ENCODE measurements around the gene FLYWCH2.

The FLYWCH2 gene

GRCh38 chr16:2835638-2836493, 47.1 kb upstream of the FLYWCH2 start:
- Histone ChIP-seq H4K91ac (ENCODE audit: low read depth, low read length, poor library complexity) (no peak overlapping the region), H3K9me3 (replicated peaks in 1 of 2; ENCODE audit: control insufficient read depth in 2 of 2, insufficient read depth in 1 of 2, low read depth in 1 of 2, low read length in 2 of 2) (peaks cover 0 to 5% of the 10 kb centered on the region in 2 donors), H3K4ac (ENCODE audit: low read length) (no peak overlapping the region), H3K4me3 (ENCODE audit: low read length in 2 of 2) (no peak overlapping the region), H3K23ac (ENCODE audit: low read depth, low read length, poor library complexity) (no peak overlapping the region), H2BK12ac (ENCODE audit: low read length) (peak overlapping the region; percentile 58), H3K36me3 (replicated peaks in 1 of 2; ENCODE audit: control insufficient read depth in 2 of 2, insufficient read depth in 2 of 2, low read length in 2 of 2) (no peaks in the 10 kb centered on the region), H3K27ac (replicated peaks; ENCODE audit: low read length) (no peak overlapping the region), H3K79me1 (ENCODE audit: low read depth, low read length) (peaks cover 1% of the 10 kb centered on the region), H2BK15ac (ENCODE audit: low read length) (no peak overlapping the region), H3K4me1 (ENCODE audit: control insufficient read depth in 2 of 2, insufficient read depth in 1 of 2, low read depth in 1 of 2, low read length in 2 of 2) (peaks cover 4 to 7% of the 10 kb centered on the region in 2 donors), H2AFZ (ENCODE audit: low read length) (peak overlapping the region; percentile 42), H3K9ac (ENCODE audit: low read depth, low read length, poor library complexity) (peak overlapping the region; percentile 34), H2AK5ac (ENCODE audit: low read depth, low read length) (no peak overlapping the region), H4K8ac (ENCODE audit: low read depth, low read length) (no peak overlapping the region), H3K4me2 (ENCODE audit: insufficient read depth, low read length, poor library complexity, severe bottlenecking) (no peak overlapping the region), H3K18ac (ENCODE audit: low read length) (peak overlapping the region; percentile 60), H3K27me3 (ENCODE audit: control insufficient read depth in 3 of 3, insufficient read depth in 3 of 3, low read depth in 1 of 3, low read length in 3 of 3) (peaks cover 0 to 13% (median 9%) of the 10 kb centered on the region in 3 experiments), H2BK5ac (ENCODE audit: low read length) (peak overlapping the region; percentile 39), H2BK120ac (ENCODE audit: low read depth, low read length) (no peak overlapping the region), H3K14ac (ENCODE audit: low read length) (peak overlapping the region; percentile 97)
- no CpG with 5 or more reads among the region's 22 CpGs for WGBS, 2 donors (ENCODE audit: extremely low coverage in 2 of 2, insufficient read length in 2 of 2, insufficient replicate concordance in 1 of 2)
- DNase-seq (ENCODE audit: low spot score) = no peak

- no peak overlapping the region for H2BK120ac ChIP-seq (ENCODE audit: low read depth, low read length)
- H3K4me1 ChIP-seq (ENCODE audit: control insufficient read depth in 2 of 2, insufficient read depth in 1 of 2, low read depth in 1 of 2, low read length in 2 of 2) = peaks cover 4 to 7% of the 10 kb centered on the region in 2 donors
- no peak overlapping the region for H4K8ac ChIP-seq (ENCODE audit: low read depth, low read length)
- DNase-seq (ENCODE audit: low spot score) = no peak
- H3K79me1 ChIP-seq (ENCODE audit: low read depth, low read length) = peaks cover 1% of the 10 kb centered on the region
- H2AK5ac ChIP-seq (ENCODE audit: low read depth, low read length) = no peak overlapping the region
- H3K18ac ChIP-seq (ENCODE audit: low read length) = no peak overlapping the region
- peaks cover 0 to 5% of the 10 kb centered on the region in 2 donors for H3K9me3 ChIP-seq (replicated peaks in 1 of 2; ENCODE audit: control insufficient read depth in 2 of 2, insufficient read depth in 1 of 2, low read depth in 1 of 2, low read length in 2 of 2)
- H4K91ac ChIP-seq (ENCODE audit: low read depth, low read length, poor library complexity) = no peak overlapping the region
- no peak overlapping the region for H3K23ac ChIP-seq (ENCODE audit: low read depth, low read length, poor library complexity)
- peak overlapping the region in 1 of 2 donors; percentile 35 for H3K4me3 ChIP-seq (ENCODE audit: low read length in 2 of 2)
- no peak overlapping the region for H3K4ac ChIP-seq (ENCODE audit: low read length)
- peaks cover 0 to 13% (median 9%) of the 10 kb centered on the region in 3 experiments for H3K27me3 ChIP-seq (ENCODE audit: control insufficient read depth in 3 of 3, insufficient read depth in 3 of 3, low read depth in 1 of 3, low read length in 3 of 3)
- WGBS, 2 donors (ENCODE audit: extremely low coverage in 2 of 2, insufficient read length in 2 of 2, insufficient replicate concordance in 1 of 2) = 100% methylated on average over 3 of the region's 13 CpGs; no CpG with 5 or more reads in 1 of the 2 donors
- H2BK15ac ChIP-seq (ENCODE audit: low read length) = no peak overlapping the region
- no peak overlapping the region for H3K27ac ChIP-seq (replicated peaks; ENCODE audit: low read length)
- H2BK12ac ChIP-seq (ENCODE audit: low read length) = no peak overlapping the region
- H3K9ac ChIP-seq (ENCODE audit: low read depth, low read length, poor library complexity) = peak overlapping the region; percentile 44
- peak overlapping the region; percentile 39 for H2BK5ac ChIP-seq (ENCODE audit: low read length)
- H2AFZ ChIP-seq (ENCODE audit: low read length) = peak overlapping the region; percentile 42
- H3K36me3 ChIP-seq (replicated peaks in 1 of 2; ENCODE audit: control insufficient read depth in 2 of 2, insufficient read depth in 2 of 2, low read length in 2 of 2) = no peaks in the 10 kb centered on the region
- no peak overlapping the region for H3K14ac ChIP-seq (ENCODE audit: low read length)
- no peak overlapping the region for H3K4me2 ChIP-seq (ENCODE audit: insufficient read depth, low read length, poor library complexity, severe bottlenecking)
These were observed 46.1 kb upstream of the FLYWCH2 start for GRCh38 chr16:2836646-2837508.

- Histone ChIP-seq H4K8ac (ENCODE audit: low read depth, low read length) (peak overlapping the region; percentile 96), H2AFZ (ENCODE audit: low read length) (peak overlapping the region; percentile 82), H3K4me3 (ENCODE audit: low read length in 2 of 2) (no peak overlapping the region), H2BK120ac (ENCODE audit: low read depth, low read length) (no peak overlapping the region), H2AK5ac (ENCODE audit: low read depth, low read length) (peak overlapping the region; percentile 84), H4K91ac (ENCODE audit: low read depth, low read length, poor library complexity) (no peak overlapping the region), H3K9me3 (replicated peaks in 1 of 2; ENCODE audit: control insufficient read depth in 2 of 2, insufficient read depth in 1 of 2, low read depth in 1 of 2, low read length in 2 of 2) (peaks cover 0 to 4% of the 10 kb centered on the region in 2 donors), H3K4me1 (ENCODE audit: control insufficient read depth in 2 of 2, insufficient read depth in 1 of 2, low read depth in 1 of 2, low read length in 2 of 2) (peaks cover 4 to 7% of the 10 kb centered on the region in 2 donors), H3K79me1 (ENCODE audit: low read depth, low read length) (no peaks in the 10 kb centered on the region), H3K4ac (ENCODE audit: low read length) (peak overlapping the region; percentile 53), H2BK15ac (ENCODE audit: low read length) (no peak overlapping the region), H3K9ac (ENCODE audit: low read depth, low read length, poor library complexity) (no peak overlapping the region), H3K14ac (ENCODE audit: low read length) (no peak overlapping the region), H3K36me3 (replicated peaks in 1 of 2; ENCODE audit: control insufficient read depth in 2 of 2, insufficient read depth in 2 of 2, low read length in 2 of 2) (no peaks in the 10 kb centered on the region), H2BK12ac (ENCODE audit: low read length) (peak overlapping the region; percentile 97), H3K23ac (ENCODE audit: low read depth, low read length, poor library complexity) (peak overlapping the region; percentile 55), H3K18ac (ENCODE audit: low read length) (peak overlapping the region; percentile 3), H3K27ac (replicated peaks; ENCODE audit: low read length) (no peak overlapping the region), H3K27me3 (ENCODE audit: control insufficient read depth in 3 of 3, insufficient read depth in 3 of 3, low read depth in 1 of 3, low read length in 3 of 3) (peaks cover 0 to 10% (median 9%) of the 10 kb centered on the region in 3 experiments), H2BK5ac (ENCODE audit: low read length) (no peak overlapping the region), H3K4me2 (ENCODE audit: insufficient read depth, low read length, poor library complexity, severe bottlenecking) (no peak overlapping the region)
- no CpG with 5 or more reads among the region's 12 CpGs for WGBS, 2 donors (ENCODE audit: extremely low coverage in 2 of 2, insufficient read length in 2 of 2, insufficient replicate concordance in 1 of 2)
- DNase-seq (ENCODE audit: low spot score) = peak; percentile 56
These were observed 44.1 kb upstream of the FLYWCH2 start for GRCh38 chr16:2838928-2839327.
